T-helper 2 cell treated with Interferon-gamma antibody and Interleukin-4, amounts not matched to agents 5 μg/mL and 100 μg/mL, for 36 hours (primary cell): ENCODE results near the gene ABHD17C.
"Not testable (repeated sequence)": the region's sequence is repeated elsewhere in the genome, so short reads cannot be mapped to it uniquely, and the experiment has no call there.

Source experiments
- DNase-seq: peaks from one replicate; pipeline ENCODE4 v3.0.0; 2021; ENCODE audit warnings: low spot score
- H3K27ac Mint-ChIP-seq: one replicate; pipeline ENCODE4 v1.8.0; 2021; ENCODE audit warnings: mild to moderate bottlenecking, mixed read lengths
- H3K27me3 Mint-ChIP-seq: one replicate; pipeline ENCODE4 v1.8.0; 2021; ENCODE audit warnings: low read depth, mixed read lengths
- H3K36me3 Mint-ChIP-seq: one replicate; pipeline ENCODE4 v1.8.0; 2021; ENCODE audit warnings: low read depth, mixed read lengths
- H3K4me1 Mint-ChIP-seq: one replicate; pipeline ENCODE4 v1.8.0; 2021; ENCODE audit warnings: low read depth, mixed read lengths
- H3K4me3 Mint-ChIP-seq: one replicate; pipeline ENCODE4 v1.8.0; 2022; ENCODE audit warnings: mild to moderate bottlenecking, moderate library complexity, mixed read lengths
- H3K9me3 Mint-ChIP-seq: one replicate; pipeline ENCODE4 v1.8.0; 2021; ENCODE audit warnings: mixed read lengths

ABHD17C gene

DNA sequence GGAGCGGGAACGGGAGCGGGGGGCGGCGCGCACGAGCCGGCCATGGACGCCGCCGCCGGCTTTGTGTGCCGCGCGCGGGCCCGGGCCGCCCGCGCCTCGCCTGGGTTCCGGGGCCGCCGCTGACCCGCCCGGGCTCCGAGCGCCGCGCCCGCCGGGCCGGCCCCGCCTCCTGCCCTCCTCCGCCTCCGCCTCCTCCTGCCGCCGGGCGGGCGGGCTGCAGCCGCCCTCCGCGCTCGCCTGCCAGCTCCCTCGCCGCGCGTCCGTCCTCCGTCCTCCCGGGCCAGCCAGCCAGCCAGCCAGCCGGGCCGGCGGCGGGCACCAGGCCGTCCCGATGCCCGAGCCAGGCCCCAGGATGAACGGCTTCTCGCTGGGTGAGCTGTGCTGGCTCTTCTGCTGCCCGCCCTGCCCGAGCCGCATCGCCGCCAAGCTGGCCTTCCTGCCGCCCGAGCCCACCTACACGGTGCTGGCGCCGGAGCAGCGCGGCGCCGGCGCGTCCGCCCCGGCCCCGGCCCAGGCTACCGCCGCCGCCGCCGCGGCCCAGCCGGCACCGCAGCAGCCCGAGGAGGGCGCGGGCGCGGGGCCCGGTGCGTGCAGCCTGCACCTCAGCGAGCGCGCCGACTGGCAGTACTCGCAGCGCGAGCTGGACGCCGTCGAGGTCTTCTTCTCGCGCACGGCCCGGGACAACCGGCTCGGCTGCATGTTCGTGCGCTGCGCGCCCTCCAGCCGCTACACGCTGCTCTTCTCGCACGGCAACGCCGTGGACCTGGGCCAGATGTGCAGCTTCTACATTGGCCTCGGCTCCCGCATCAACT lies at the start of gene ABHD17C:
Gene ABHD17C (plus strand): TSS at position 212 of the 812 bp plus-strand sequence. CDS start 120 bp downstream, at position 332.
- no peaks in the 10 kb centered on the region for H3K36me3 Mint-ChIP-seq
- no peaks in the 10 kb centered on the region for H3K9me3 Mint-ChIP-seq
- DNase-seq = peak; percentile 50
- peaks cover 15% of the 10 kb centered on the region for H3K4me1 Mint-ChIP-seq
- H3K4me3 Mint-ChIP-seq = peak within 1 kb of the TSS; percentile 86
- H3K27me3 Mint-ChIP-seq = peaks cover 51% of the 10 kb centered on the region
- H3K27ac Mint-ChIP-seq = peak within 1 kb of the TSS; percentile 79

DNA sequence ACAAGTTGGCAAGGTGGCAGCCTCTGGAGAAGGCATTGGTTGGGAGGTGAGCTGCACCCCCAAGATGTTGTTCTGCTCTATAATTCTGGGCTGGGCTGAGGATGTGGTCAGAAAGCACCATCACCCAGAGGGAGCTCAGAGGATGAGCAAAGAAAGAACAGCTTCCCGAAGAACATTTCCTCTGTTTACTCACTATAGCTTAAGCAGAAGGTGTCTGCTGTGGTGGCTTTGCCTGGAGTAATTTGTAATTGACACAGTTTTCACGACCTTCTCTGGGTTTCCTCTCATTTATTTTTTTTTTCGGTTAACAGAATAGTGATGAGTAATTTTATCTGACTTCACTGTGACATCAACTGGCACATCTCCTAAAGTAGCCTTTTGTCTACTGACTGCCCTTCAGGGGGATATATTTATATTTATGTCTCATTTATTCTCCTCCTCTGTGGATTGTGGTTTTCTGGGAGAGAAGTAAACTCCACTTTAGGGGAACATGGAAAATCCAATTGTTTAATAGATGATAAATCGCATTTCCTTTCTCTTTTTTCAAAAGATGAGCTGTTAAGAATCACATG lies 49.5 kb upstream of the ABHD17C start:
- Mint-ChIP-seq H3K36me3 (no peaks in the 10 kb centered on the region), H3K27me3 (no peaks in the 10 kb centered on the region), H3K9me3 (no peaks in the 10 kb centered on the region), H3K4me1 (peaks cover 3% of the 10 kb centered on the region), H3K27ac (no peak overlapping the region), H3K4me3 (no peak overlapping the region)
- no peak for DNase-seq

DNA sequence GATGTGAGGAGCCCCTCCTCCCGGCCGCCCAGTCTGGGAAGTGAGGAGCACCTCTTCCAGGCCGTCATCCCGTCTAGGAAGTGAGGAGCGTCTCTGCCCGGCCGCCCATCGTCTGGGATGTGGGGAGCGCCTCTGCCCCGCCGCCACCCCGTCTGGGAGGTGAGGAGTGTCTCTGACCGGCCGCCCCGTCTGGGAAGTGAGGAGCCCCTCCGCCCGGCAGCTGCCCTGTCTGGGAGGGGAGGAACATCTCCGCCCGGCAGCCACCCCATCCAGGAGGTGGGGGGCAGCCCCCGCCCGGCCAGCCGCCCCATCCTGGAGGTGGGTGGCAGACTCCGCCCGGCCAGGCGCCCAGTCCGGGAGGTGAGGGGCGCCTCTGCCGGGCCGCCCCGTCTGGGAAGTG lies 47.7 kb upstream of the ABHD17C start:
- not testable (repeated sequence) for H3K27me3 Mint-ChIP-seq, H3K4me1 Mint-ChIP-seq, H3K36me3 Mint-ChIP-seq, H3K27ac Mint-ChIP-seq, H3K9me3 Mint-ChIP-seq, H3K4me3 Mint-ChIP-seq, DNase-seq

DNA sequence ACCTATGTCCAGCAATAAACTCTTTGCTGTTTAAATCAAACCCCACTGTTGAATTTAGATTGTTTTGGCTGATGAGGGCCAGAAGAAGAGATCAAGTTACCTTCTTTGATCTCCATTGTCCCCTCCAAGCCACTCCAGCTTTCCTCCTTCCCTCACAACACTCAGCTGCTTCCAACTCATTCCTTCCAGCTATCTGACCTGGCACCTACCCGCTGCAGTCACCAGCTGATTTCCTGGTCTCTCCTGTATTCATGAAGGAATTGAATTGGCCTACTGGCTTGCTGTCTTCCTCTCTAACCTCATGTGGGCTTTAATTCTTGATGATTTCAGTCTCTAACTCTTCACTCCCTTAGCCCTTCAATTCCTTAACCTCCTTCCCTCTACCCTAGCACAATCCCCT lies 40.8 kb upstream of the ABHD17C start:
- H3K4me1 Mint-ChIP-seq = no peaks in the 10 kb centered on the region
- no peak for DNase-seq
- peaks cover 6% of the 10 kb centered on the region for H3K9me3 Mint-ChIP-seq
- no peak overlapping the region for H3K4me3 Mint-ChIP-seq
- no peaks in the 10 kb centered on the region for H3K36me3 Mint-ChIP-seq
- peaks cover 3% of the 10 kb centered on the region for H3K27me3 Mint-ChIP-seq
- H3K27ac Mint-ChIP-seq = no peak overlapping the region

DNA sequence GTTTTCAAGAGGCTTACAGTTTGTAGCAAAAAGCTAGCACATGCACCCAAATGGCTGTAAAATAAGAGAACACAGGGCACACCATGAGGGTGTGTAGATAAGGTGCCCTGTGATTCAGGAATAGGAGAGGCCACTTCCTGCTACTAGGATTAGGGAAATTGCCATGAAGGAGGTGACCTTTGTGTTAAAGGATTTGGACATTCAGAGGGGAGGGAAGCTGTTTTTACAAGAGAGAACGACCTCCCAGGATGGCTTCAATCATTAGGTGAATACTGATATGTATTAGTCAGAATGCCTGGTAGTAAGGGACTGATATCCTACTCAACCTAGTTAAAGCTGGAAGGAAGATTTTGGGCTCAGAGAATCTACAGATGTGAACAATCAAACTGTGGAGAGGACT lies 35.7 kb upstream of the ABHD17C start:
- Mint-ChIP-seq H3K36me3 (no peaks in the 10 kb centered on the region), H3K4me3 (no peak overlapping the region), H3K27ac (no peak overlapping the region), H3K4me1 (no peaks in the 10 kb centered on the region), H3K27me3 (peaks cover 9% of the 10 kb centered on the region), H3K9me3 (no peaks in the 10 kb centered on the region)
- no peak for DNase-seq

DNA sequence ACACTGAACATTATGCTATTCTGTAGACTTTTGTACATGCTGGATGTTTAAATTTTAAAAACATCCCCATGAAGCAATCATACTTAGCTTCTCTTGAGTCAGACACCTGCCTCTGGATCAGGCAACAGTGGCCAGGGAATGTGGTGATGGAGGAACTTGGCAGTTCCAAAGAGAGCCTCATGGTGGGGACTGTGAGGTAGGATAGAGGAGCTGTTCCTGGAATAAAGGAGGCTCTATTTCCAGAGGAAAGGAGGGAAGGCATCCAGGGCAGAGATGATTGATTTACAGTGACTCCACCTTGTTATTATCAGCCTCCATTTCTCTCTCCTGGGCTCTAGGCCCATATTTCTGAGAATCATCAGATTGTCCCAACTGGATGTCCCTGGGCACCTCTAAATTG lies 35.0 kb upstream of the ABHD17C start:
- H3K4me3 Mint-ChIP-seq = no peak overlapping the region
- DNase-seq = no peak
- no peaks in the 10 kb centered on the region for H3K36me3 Mint-ChIP-seq
- H3K4me1 Mint-ChIP-seq = no peaks in the 10 kb centered on the region
- H3K9me3 Mint-ChIP-seq = no peaks in the 10 kb centered on the region
- peaks cover 9% of the 10 kb centered on the region for H3K27me3 Mint-ChIP-seq
- no peak overlapping the region for H3K27ac Mint-ChIP-seq

DNA sequence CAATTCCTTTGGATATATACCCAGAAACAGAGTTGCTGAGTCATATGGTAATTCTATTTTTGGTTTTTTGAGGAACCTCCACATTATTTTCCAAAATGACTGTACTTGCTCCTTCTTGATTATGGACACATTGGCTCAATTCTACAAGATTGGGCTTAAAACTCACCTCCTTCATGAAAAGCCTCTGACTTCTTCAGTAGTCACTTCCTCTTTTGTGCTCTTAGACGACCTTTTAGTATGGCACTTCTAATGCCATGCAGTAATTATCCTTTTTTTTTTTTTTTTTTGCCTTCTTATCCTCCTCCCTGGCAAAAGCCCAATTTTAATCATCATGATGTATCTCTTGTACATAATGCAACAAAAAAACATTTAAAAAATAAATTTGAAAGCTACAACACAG lies 33.0 kb upstream of the ABHD17C start:
- H3K27me3 Mint-ChIP-seq = peaks cover 9% of the 10 kb centered on the region
- no peak overlapping the region for H3K27ac Mint-ChIP-seq
- no peak overlapping the region for H3K4me3 Mint-ChIP-seq
- H3K4me1 Mint-ChIP-seq = no peaks in the 10 kb centered on the region
- H3K36me3 Mint-ChIP-seq = no peaks in the 10 kb centered on the region
- H3K9me3 Mint-ChIP-seq = no peaks in the 10 kb centered on the region
- no peak for DNase-seq

DNA sequence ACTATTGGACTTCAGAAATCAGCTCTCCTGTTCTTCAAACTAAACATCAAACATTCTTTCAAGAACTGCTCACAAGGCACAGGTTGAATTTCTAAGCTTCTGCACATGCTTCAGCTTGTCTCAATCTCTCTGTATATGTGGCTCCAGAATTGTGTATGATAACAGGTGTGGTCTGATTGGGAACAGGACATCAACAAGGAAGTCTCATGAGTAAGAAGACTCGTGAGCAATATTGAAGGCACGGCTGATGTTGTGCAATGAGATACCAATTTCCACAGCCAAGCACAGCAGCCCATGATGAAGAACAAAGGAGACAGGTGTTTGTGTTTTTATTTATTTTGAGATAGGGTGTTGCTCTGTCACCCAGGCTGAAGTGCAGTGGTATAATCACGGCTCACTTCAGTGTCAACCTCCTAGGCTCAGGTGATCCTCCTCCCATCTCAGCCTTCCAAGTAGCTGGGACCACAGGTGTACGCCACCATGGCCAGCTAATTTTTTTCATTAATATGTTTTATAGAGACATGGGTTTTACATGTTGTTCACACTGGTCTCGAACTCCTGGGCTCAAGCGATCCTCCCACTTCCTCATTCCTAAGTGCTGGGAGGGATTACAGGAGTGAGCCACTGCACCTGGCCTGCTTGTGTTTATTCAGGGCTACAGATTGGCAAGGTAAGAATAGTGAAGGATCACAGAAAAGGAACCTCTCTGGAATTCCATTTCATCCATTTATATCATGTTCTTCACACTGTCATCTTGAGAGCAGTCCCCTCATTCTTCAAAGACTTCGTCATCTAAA lies 32.2 kb upstream of the ABHD17C start:
- Mint-ChIP-seq H3K27me3 (peaks cover 9% of the 10 kb centered on the region), H3K4me3 (no peak overlapping the region), H3K9me3 (no peaks in the 10 kb centered on the region), H3K27ac (no peak overlapping the region), H3K4me1 (no peaks in the 10 kb centered on the region), H3K36me3 (no peaks in the 10 kb centered on the region)
- DNase-seq = no peak

DNA sequence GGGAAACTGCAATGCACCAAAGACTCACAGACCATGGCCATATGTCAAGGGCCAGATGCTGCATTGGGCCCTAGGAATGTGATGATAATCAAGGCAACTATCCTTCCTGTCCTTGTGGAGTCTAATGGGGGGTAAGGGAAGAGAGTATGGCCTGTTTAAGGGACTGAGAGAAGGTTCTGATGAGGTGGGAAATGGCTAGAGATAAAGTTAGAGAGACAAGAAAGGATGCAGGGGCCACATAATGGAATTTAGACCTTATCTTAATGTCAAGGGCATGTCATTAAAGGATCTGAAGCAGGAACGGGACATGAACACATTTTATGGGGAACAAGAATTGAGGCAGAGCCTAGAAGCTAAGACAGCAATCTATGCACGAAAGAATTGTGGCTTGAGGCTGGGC lies 30.0 kb upstream of the ABHD17C start:
- H3K27ac Mint-ChIP-seq = no peak overlapping the region
- no peak for DNase-seq
- H3K4me3 Mint-ChIP-seq = no peak overlapping the region
- no peaks in the 10 kb centered on the region for H3K36me3 Mint-ChIP-seq
- H3K27me3 Mint-ChIP-seq = peaks cover 8% of the 10 kb centered on the region
- H3K9me3 Mint-ChIP-seq = no peaks in the 10 kb centered on the region
- no peaks in the 10 kb centered on the region for H3K4me1 Mint-ChIP-seq

DNA sequence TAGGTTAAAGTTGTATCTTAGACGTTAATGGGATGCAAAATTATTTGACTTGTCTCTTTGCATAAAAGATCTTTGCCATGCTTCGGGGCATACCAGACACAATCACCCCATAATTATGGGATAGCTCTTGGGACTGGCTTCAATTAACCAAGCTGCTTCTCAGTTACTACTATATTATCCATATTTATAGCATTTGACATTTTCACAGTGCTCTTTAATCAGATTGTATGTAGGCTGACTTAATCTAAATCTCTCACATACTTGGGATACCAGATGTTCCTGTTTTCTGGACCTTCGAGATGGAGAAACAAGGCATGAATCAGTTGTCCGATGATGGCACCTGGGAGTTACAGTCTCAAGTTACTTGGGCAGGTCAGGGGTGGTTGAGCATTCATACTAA lies 27.2 kb upstream of the ABHD17C start:
- Mint-ChIP-seq H3K27me3 (peaks cover 3% of the 10 kb centered on the region), H3K27ac (no peak overlapping the region), H3K36me3 (no peaks in the 10 kb centered on the region), H3K4me1 (no peaks in the 10 kb centered on the region), H3K4me3 (no peak overlapping the region), H3K9me3 (no peaks in the 10 kb centered on the region)
- DNase-seq = no peak

DNA sequence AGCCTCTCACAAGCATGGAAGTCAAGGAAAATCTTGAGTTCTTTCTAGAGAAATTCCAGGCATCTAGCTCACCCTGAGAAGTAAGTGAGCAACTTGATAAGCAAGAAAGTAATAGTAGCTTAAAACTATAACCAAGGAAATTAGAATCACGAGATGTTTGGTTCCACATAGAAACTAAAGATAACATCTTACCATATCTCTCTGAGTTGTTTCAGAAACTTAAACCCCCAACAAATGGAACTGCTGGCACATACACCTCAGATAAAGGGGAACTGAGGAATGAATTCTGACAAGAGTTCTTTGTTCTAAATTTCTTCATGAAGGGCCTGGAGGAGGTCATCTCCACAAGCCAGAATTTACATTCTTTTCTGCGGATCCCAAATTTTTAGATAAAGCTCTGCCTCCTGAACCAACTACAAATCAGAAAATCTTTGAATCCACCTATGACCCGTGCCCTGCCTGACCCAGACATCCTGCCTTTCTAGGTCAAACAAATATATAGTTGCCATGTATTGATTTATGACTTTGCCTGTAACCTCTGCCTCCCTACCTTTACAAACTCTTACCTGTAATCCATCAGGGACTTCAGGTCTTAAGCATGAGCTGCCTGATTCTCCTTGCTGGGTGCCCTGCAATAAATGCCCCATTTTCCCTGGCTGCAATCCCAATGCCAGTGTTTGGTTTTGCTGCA lies 26.4 kb upstream of the ABHD17C start:
- no peaks in the 10 kb centered on the region for H3K36me3 Mint-ChIP-seq
- H3K27me3 Mint-ChIP-seq = peaks cover 3% of the 10 kb centered on the region
- no peak for DNase-seq
- H3K4me1 Mint-ChIP-seq = no peaks in the 10 kb centered on the region
- no peak overlapping the region for H3K27ac Mint-ChIP-seq
- H3K9me3 Mint-ChIP-seq = no peaks in the 10 kb centered on the region
- H3K4me3 Mint-ChIP-seq = no peak overlapping the region

DNA sequence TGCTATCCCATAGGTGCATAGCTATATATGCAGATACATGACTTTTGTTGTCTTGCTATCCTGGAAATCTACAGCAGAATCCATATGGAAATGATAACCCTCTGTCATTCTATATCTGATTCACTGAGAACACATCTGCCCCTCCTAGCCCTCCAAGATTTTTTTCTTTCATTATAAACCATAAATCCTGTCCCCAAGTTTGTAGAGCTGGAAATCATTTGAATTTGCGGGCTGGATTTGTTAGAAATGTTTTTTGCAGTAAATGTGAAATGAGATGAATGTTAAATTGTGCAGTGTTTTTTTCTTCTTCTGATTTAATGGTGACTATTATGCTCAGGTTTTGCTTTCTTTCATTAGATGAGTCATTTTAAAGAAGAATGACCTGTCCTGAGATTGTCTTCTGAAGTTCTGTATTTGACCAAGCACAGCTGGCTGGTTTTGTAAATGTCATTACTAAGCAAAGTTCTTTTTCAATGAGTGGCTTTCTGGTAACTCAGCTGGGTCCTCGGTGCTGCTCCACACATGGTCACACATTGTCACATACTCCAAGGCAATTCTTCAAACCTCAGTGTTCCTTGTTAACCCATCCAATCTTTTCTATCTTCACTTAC lies 25.3 kb upstream of the ABHD17C start:
- Mint-ChIP-seq H3K9me3 (no peaks in the 10 kb centered on the region), H3K27me3 (peaks cover 3% of the 10 kb centered on the region), H3K4me1 (no peaks in the 10 kb centered on the region), H3K36me3 (no peaks in the 10 kb centered on the region), H3K27ac (no peak overlapping the region), H3K4me3 (no peak overlapping the region)
- no peak for DNase-seq

DNA sequence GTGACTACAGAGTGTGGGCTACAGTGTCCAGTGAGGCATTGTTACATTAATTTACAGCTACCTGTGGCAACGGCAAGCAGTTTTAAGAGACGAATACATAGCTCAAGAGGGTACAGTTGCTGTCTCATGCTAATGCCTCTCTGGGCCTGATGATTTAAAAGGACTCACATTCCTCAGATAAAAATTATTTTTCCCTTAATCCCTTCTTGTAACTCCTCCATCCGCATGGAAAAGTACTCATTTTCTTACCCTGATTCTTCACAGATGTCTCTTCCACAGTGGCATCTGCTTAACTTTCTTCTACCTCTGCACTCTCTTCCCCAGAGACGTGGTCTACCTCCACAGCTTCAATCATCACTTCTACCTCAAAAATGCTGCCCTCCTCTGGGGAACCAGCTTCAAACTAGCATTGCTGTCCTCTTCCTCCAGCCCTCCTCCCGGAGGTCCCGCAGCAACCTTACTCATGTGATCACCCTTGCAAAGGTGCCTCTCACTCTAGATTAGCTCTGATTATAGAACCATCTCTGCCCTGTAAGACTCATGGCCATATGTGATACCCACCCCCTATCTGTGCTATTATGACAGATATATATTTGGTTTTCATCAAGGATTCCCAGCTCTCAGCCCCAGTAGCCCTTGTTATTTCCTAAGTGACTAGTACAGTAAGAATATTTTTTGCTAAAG lies 21.4 kb upstream of the ABHD17C start:
- Mint-ChIP-seq H3K4me1 (no peaks in the 10 kb centered on the region), H3K27me3 (peaks cover 9% of the 10 kb centered on the region), H3K9me3 (no peaks in the 10 kb centered on the region), H3K36me3 (no peaks in the 10 kb centered on the region), H3K4me3 (no peak overlapping the region), H3K27ac (no peak overlapping the region)
- DNase-seq = no peak
